SK-N-SH treated with all-trans-retinoic acid at 6 μM for 48 hours (cell line): ENCODE data around the gene ABCA12.

ENCODE experiments used
- ATAC-seq: fragments of 200-7000 bp; cut with Tn5 transposase; 3 replicates; pipeline ENCODE4 v1.9.1; 2020; ENCODE audit warnings: mild to moderate bottlenecking, moderate library complexity
- ARNTL ChIP-seq: fragments of 450-650 bp; formaldehyde crosslinking; IDR thresholded peaks from 2 replicates; pipeline ENCODE4 v1.5.0; 2020; ENCODE audit warnings: low read depth, mild to moderate bottlenecking, moderate library complexity, borderline replicate concordance
- BACH2 ChIP-seq: fragments of 250-450 bp; sonication (Bioruptor Pico); IDR thresholded peaks from 2 replicates; pipeline ENCODE4 v1.9.0; 2021; ENCODE audit warnings: mild to moderate bottlenecking, borderline replicate concordance
- CSDC2 ChIP-seq: fragments of 250-450 bp; sonication (Bioruptor Pico); IDR thresholded peaks from 2 replicates; pipeline ENCODE4 v1.5.0; 2020; ENCODE audit warnings: mild to moderate bottlenecking, moderate library complexity
- CSRNP3 ChIP-seq: fragments of 250-450 bp; sonication (Bioruptor Pico); IDR thresholded peaks from 2 replicates; pipeline ENCODE4 v1.5.1; 2021; ENCODE audit warnings: mild to moderate bottlenecking, moderate library complexity
- ESRRG ChIP-seq: fragments of 250-450 bp; sonication (Bioruptor Pico); IDR thresholded peaks from 2 replicates; pipeline ENCODE4 v1.6.1; 2021; ENCODE audit warnings: mild to moderate bottlenecking
- GLIS3 ChIP-seq: fragments of 250-450 bp; sonication (Bioruptor Pico); IDR thresholded peaks from 2 replicates; pipeline ENCODE4 v1.5.0; 2020; ENCODE audit warnings: mild to moderate bottlenecking, moderate library complexity
- ISL1 ChIP-seq: fragments of 250-450 bp; sonication (Bioruptor Pico); IDR thresholded peaks from 2 replicates; pipeline ENCODE4 v2.1.2; 2022; ENCODE audit warnings: mild to moderate bottlenecking, moderate library complexity
- OSR1 ChIP-seq: fragments of 250-450 bp; sonication (Bioruptor Pico); IDR thresholded peaks from 2 replicates; pipeline ENCODE4 v1.8.0; 2022; ENCODE audit warnings: moderate library complexity, mild to moderate bottlenecking, inconsistent platforms
- PPARA ChIP-seq: fragments of 250-450 bp; sonication (Bioruptor Pico); IDR thresholded peaks from 2 replicates; pipeline ENCODE4 v1.5.0; 2020; ENCODE audit warnings: mild to moderate bottlenecking, borderline replicate concordance
- RARB ChIP-seq: fragments of 250-450 bp; sonication (Bioruptor Pico); IDR thresholded peaks from 2 replicates; pipeline ENCODE4 v1.8.0; 2021; ENCODE audit warnings: mild to moderate bottlenecking, moderate library complexity
- SNAI2 ChIP-seq: fragments of 250-450 bp; sonication (Bioruptor Pico); IDR thresholded peaks from 2 replicates; pipeline ENCODE4 v1.5.0; 2020; ENCODE audit warnings: mild to moderate bottlenecking, moderate library complexity
- TCF4 ChIP-seq: fragments of 250-450 bp; sonication (Bioruptor Pico); IDR thresholded peaks from 2 replicates; pipeline ENCODE4 v1.8.0; 2021; ENCODE audit warnings: mild to moderate bottlenecking, moderate library complexity, borderline replicate concordance
- TOX ChIP-seq: fragments of 250-450 bp; sonication (Bioruptor Pico); IDR thresholded peaks from 2 replicates; pipeline ENCODE4 v1.8.0; 2021; ENCODE audit warnings: mild to moderate bottlenecking, moderate library complexity, borderline replicate concordance
- TSHZ2 ChIP-seq: fragments of 250-450 bp; sonication (Bioruptor Pico); IDR thresholded peaks from 2 replicates; pipeline ENCODE4 v1.5.0; 2020; ENCODE audit warnings: mild to moderate bottlenecking, moderate library complexity
- ZC3H10 ChIP-seq: fragments of 250-450 bp; sonication (Bioruptor Pico); IDR thresholded peaks from 2 replicates; pipeline ENCODE4 v1.5.1; 2021; ENCODE audit warnings: mild to moderate bottlenecking, moderate library complexity
- ZFP3 ChIP-seq: fragments of 250-450 bp; sonication (Bioruptor Pico); IDR thresholded peaks from 2 replicates; pipeline ENCODE4 v1.5.0; 2020; ENCODE audit warnings: mild to moderate bottlenecking, moderate library complexity
- ZFP30 ChIP-seq: fragments of 450-650 bp; formaldehyde crosslinking; IDR thresholded peaks from 2 replicates; pipeline ENCODE4 v1.5.0; 2022; ENCODE audit warnings: mild to moderate bottlenecking, moderate library complexity
- ZNF565 ChIP-seq: fragments of 450-650 bp; formaldehyde crosslinking; conservative IDR thresholded peaks from 2 replicates; pipeline ENCODE4 v1.5.0; 2020; ENCODE audit warnings: low read depth, mild to moderate bottlenecking, moderate library complexity
- ZNF70 ChIP-seq: fragments of 450-650 bp; formaldehyde crosslinking; IDR thresholded peaks from 2 replicates; pipeline ENCODE4 v1.5.0; 2020; ENCODE audit warnings: mild to moderate bottlenecking, moderate library complexity
- ZNF8 ChIP-seq: fragments of 450-650 bp; formaldehyde crosslinking; IDR thresholded peaks from 2 replicates; pipeline ENCODE4 v1.5.0; 2020; ENCODE audit warnings: mild to moderate bottlenecking, moderate library complexity
- TF ChIP-seq, protein P1 (sequence below): fragments of 250-450 bp; sonication (Bioruptor Pico); IDR thresholded peaks from 2 replicates; pipeline ENCODE4 v1.8.0; 2021; ENCODE audit warnings: low read depth, mild to moderate bottlenecking, moderate library complexity, borderline replicate concordance
- TF ChIP-seq, protein P2 (sequence below): fragments of 250-450 bp; sonication (Bioruptor Pico); IDR thresholded peaks from 2 replicates; pipeline ENCODE4 v1.5.1; 2020; ENCODE audit warnings: low read depth, mild to moderate bottlenecking, moderate library complexity

Gene ABCA12

DNA sequence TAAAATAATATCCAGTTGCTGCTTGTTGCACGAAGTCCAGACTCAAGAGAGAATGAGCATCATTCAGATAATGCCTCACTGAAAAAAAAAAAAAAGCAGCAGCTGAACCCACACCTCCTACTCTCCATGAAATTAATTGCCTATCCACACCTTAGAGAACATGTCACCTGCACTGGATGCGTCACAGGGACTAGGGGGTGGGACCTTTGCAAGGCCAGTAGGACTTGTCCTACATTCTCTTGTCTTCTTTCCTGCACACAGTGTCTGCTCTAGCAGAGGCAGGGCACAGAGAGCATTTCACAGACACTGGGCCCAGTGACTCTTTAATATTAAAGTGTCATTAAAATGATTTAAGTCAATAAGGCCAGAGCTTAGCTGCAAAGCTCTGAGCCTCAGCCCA lies at the start of gene ABCA12:
Gene ABCA12, minus strand, starts transcription at position 148 of the 400 bp plus-strand sequence. CDS start 418 bp downstream, outside the sequence.
- TF ChIP-seq OSR1 (CRISPR knock-in tag): no peak
- no peak for TF ChIP-seq ISL1
- TF ChIP-seq ZNF70 (CRISPR knock-in tag): no peak
- no peak for TF ChIP-seq ZFP30 (CRISPR knock-in tag)
- no peak for TF ChIP-seq SNAI2 (CRISPR knock-in tag)
- no peak for TF ChIP-seq ZNF8 (CRISPR knock-in tag)
- TF ChIP-seq GLIS3: no peak
- TF ChIP-seq TCF4: no peak
- TF ChIP-seq, protein P1, sequence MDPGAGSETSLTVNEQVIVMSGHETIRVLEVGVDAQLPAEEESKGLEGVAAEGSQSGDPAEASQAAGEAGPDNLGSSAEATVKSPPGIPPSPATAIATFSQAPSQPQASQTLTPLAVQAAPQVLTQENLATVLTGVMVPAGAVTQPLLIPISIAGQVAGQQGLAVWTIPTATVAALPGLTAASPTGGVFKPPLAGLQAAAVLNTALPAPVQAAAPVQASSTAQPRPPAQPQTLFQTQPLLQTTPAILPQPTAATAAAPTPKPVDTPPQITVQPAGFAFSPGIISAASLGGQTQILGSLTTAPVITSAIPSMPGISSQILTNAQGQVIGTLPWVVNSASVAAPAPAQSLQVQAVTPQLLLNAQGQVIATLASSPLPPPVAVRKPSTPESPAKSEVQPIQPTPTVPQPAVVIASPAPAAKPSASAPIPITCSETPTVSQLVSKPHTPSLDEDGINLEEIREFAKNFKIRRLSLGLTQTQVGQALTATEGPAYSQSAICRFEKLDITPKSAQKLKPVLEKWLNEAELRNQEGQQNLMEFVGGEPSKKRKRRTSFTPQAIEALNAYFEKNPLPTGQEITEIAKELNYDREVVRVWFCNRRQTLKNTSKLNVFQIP (CRISPR knock-in tag): no peak
- TF ChIP-seq ESRRG: no peak
- TF ChIP-seq ZFP3: no peak
- no peak for TF ChIP-seq BACH2 (CRISPR knock-in tag)
- TF ChIP-seq ZNF565: no peak
- TF ChIP-seq RARB: no peak
- TF ChIP-seq PPARA (CRISPR knock-in tag): no peak
- no peak for TF ChIP-seq ARNTL (CRISPR knock-in tag)
- ATAC-seq: no peak; the same call in 2 of the 3 replicates

DNA sequence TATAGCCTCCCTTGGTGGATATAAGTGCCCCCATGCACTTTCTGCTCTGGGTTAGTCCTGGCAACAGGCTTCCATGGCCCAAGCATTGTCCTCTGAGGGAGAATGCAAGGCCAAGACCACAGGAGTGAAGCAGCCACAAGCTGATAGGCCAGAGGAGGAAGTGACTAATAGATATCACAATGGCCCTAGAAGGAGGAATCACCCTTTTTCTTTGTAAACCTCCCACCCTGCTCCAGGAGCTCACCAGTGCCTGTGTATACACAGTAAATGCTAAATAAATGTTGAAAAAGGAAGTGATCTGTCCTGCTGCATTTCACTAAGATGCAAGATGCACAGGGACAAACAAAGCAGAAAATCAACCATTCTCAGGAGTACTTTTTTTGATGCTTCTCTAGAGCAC lies 49.7 kb upstream of the ABCA12 start:
- TF ChIP-seq PPARA (CRISPR knock-in tag): no peak
- TF ChIP-seq, all 23 proteins: peak for 0

GRCh38 chr2:215186021-215186420 lies 47.6 kb upstream of the ABCA12 start:
- ATAC-seq: no peak
- TF ChIP-seq BACH2 (CRISPR knock-in tag) (no peak), TOX (no peak), ARNTL (CRISPR knock-in tag) (no peak), RARB (no peak), GLIS3 (no peak), ZNF8 (CRISPR knock-in tag) (no peak), ESRRG (no peak), SNAI2 (CRISPR knock-in tag) (no peak), ZFP30 (CRISPR knock-in tag) (no peak), ZNF565 (no peak), TSHZ2 (CRISPR knock-in tag) (no peak), ZNF70 (CRISPR knock-in tag) (no peak), CSDC2 (CRISPR knock-in tag) (no peak), ZC3H10 (no peak), OSR1 (CRISPR knock-in tag) (no peak), TCF4 (no peak)
- TF ChIP-seq, protein P1 (CRISPR knock-in tag): no peak
- TF ChIP-seq, protein P2, sequence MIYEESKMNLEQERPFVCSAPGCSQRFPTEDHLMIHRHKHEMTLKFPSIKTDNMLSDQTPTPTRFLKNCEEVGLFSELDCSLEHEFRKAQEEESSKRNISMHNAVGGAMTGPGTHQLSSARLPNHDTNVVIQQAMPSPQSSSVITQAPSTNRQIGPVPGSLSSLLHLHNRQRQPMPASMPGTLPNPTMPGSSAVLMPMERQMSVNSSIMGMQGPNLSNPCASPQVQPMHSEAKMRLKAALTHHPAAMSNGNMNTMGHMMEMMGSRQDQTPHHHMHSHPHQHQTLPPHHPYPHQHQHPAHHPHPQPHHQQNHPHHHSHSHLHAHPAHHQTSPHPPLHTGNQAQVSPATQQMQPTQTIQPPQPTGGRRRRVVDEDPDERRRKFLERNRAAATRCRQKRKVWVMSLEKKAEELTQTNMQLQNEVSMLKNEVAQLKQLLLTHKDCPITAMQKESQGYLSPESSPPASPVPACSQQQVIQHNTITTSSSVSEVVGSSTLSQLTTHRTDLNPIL (CRISPR knock-in tag): no peak

More for the DNA sequence above, 49.7 kb upstream of the ABCA12 start:
- no peak for ATAC-seq

GRCh38 chr2:215178121-215178520 lies 39.7 kb upstream of the ABCA12 start:
- TF ChIP-seq BACH2 (CRISPR knock-in tag): no peak
- no peak for TF ChIP-seq CSRNP3 (CRISPR knock-in tag)
- TF ChIP-seq, protein P1 (CRISPR knock-in tag): no peak
- TF ChIP-seq ZFP3: no peak
- no peak for ATAC-seq
